DND-41 (cell line): ENCODE data around the gene LAMA2.

Source experiments
- ATAC-seq: fragments of 200-7000 bp; cut with Tn5 transposase; 3 replicates; pipeline ENCODE4 v1.9.1; 2021; ENCODE audit warnings: low read depth; ENCODE audit not compliant: insufficient read depth
- DNase-seq: peaks from one replicate; pipeline ENCODE4 v3.0.0-alpha.2; 2020
- H2AFZ ChIP-seq: 2 replicates; pipeline ENCODE4 v1.6.0; 2012; ENCODE audit warnings: low read depth, low read length
- H3K27ac ChIP-seq: 2 replicates; pipeline ENCODE4 v1.5.1; 2012; ENCODE audit warnings: low read length, inconsistent platforms
- H3K27me3 ChIP-seq: fragments of 200-600 bp; sonication (generic); 2 replicates; pipeline ENCODE4 v1.6.0; 2012; ENCODE audit warnings: low read length, mild to moderate bottlenecking, inconsistent platforms; ENCODE audit not compliant: insufficient read depth, poor library complexity
- H3K36me3 ChIP-seq: 2 replicates; pipeline ENCODE4 v1.5.1; 2012; ENCODE audit warnings: low read length, inconsistent platforms; ENCODE audit not compliant: insufficient read depth
- H3K4me1 ChIP-seq: 2 replicates; pipeline ENCODE4 v1.5.1; 2012; ENCODE audit warnings: mild to moderate bottlenecking, low read length; ENCODE audit not compliant: insufficient read depth
- H3K4me2 ChIP-seq: 2 replicates; pipeline ENCODE4 v1.6.0; 2012; ENCODE audit warnings: mild to moderate bottlenecking, moderate library complexity, low read length, inconsistent platforms; ENCODE audit not compliant: insufficient read depth
- H3K4me3 ChIP-seq, 2 experiments: fragments of 200-600 bp in 1 of 2; shearing (Covaris generic) in 1 of 2; 2 replicates each; pipeline ENCODE4 v1.5.1; 2012 to 2016; ENCODE audit warnings: inconsistent platforms in 2 of 2, low read length in 2 of 2, mild to moderate bottlenecking in 2 of 2, low read depth in 1 of 2, moderate library complexity in 1 of 2
- H3K79me2 ChIP-seq: 2 replicates; pipeline ENCODE4 v1.6.0; 2012; ENCODE audit warnings: low read length, inconsistent platforms; ENCODE audit not compliant: insufficient read depth
- H3K9ac ChIP-seq: 2 replicates; pipeline ENCODE4 v1.6.0; 2012; ENCODE audit warnings: low read depth, mild to moderate bottlenecking, inconsistent platforms, low read length, moderate library complexity
- H3K9me3 ChIP-seq: 2 replicates; pipeline ENCODE4 v1.5.1; 2012; ENCODE audit warnings: low read length, moderate library complexity, mild to moderate bottlenecking, inconsistent platforms; ENCODE audit not compliant: insufficient read depth, severe bottlenecking
- H4K20me1 ChIP-seq: 2 replicates; pipeline ENCODE4 v1.6.0; 2012; ENCODE audit warnings: low read length; ENCODE audit not compliant: insufficient read depth
- EZH2 ChIP-seq: IDR thresholded peaks from 3 replicates; pipeline ENCODE4 v1.6.1; 2012; ENCODE audit warnings: borderline replicate concordance, low read depth, mild to moderate bottlenecking, moderate library complexity, low read length, inconsistent platforms; ENCODE audit not compliant: severe bottlenecking
- TF ChIP-seq, protein P1 (sequence below): IDR thresholded peaks from 2 replicates; pipeline ENCODE4 v1.5.1; 2012; ENCODE audit warnings: borderline replicate concordance, low read length, moderate library complexity, mild to moderate bottlenecking; ENCODE audit not compliant: poor library complexity, severe bottlenecking; ENCODE audit errors: extremely low read depth

The LAMA2 gene

DNA sequence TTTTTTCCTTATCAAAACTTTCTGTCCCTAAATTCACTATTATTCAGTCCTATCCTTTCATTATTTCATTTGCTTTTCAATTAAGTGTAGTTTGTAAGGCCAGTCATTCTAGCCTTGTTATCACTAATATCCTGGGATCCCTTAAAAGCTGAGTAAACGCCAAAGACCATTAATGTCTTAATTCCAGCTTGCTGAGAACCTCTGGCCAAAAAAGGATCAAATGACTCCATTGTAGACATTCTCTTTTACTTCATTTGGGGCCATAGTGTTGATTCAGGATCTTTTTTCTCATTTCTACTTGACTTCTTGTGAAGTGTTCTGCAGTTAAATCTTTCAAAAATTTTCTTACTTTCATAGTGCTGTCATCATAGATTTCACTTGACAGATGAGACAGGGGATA is 379.7 kb downstream of the LAMA2 start:
- Histone ChIP-seq H4K20me1 (no peaks in the 10 kb centered on the region), H3K4me1 (no peaks in the 10 kb centered on the region), H2AFZ (no peak overlapping the region), H3K79me2 (no peaks in the 10 kb centered on the region), H3K4me2 (no peak overlapping the region), H3K4me3 (no peak overlapping the region), H3K36me3 (no peaks in the 10 kb centered on the region), H3K27ac (no peak overlapping the region), H3K9me3 (no peaks in the 10 kb centered on the region), H3K9ac (no peak overlapping the region), H3K27me3 (peaks cover 3% of the 10 kb centered on the region)
- ATAC-seq (no peak), DNase-seq (no peak)
- TF ChIP-seq, protein P1, sequence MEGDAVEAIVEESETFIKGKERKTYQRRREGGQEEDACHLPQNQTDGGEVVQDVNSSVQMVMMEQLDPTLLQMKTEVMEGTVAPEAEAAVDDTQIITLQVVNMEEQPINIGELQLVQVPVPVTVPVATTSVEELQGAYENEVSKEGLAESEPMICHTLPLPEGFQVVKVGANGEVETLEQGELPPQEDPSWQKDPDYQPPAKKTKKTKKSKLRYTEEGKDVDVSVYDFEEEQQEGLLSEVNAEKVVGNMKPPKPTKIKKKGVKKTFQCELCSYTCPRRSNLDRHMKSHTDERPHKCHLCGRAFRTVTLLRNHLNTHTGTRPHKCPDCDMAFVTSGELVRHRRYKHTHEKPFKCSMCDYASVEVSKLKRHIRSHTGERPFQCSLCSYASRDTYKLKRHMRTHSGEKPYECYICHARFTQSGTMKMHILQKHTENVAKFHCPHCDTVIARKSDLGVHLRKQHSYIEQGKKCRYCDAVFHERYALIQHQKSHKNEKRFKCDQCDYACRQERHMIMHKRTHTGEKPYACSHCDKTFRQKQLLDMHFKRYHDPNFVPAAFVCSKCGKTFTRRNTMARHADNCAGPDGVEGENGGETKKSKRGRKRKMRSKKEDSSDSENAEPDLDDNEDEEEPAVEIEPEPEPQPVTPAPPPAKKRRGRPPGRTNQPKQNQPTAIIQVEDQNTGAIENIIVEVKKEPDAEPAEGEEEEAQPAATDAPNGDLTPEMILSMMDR = no peak
- no peak for TF ChIP-seq EZH2

DNA sequence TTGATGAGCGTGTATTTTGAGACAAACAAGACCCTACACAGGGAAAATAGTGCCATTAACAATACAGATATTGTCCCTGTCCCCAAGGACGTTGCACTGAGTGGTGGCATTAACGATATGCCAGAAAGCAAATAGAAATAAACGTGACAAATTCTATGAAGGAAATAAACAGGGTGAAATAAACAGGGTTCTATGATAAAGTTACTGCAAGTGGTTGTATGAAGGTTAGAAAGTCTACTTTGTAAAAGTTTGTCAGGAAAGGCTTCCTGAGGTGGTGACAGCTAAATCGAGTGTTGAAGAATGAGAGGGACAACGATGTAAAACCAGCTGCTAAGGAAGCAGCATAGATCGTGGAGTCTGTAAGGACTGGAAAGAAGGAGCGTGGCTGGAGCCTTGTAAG is 380.2 kb downstream of the LAMA2 start:
- Histone ChIP-seq H3K9ac (no peak overlapping the region), H2AFZ (no peak overlapping the region), H3K4me2 (no peak overlapping the region), H4K20me1 (no peaks in the 10 kb centered on the region), H3K4me1 (no peaks in the 10 kb centered on the region), H3K36me3 (no peaks in the 10 kb centered on the region), H3K27me3 (peaks cover 3% of the 10 kb centered on the region), H3K79me2 (no peaks in the 10 kb centered on the region), H3K9me3 (no peaks in the 10 kb centered on the region), H3K27ac (no peak overlapping the region), H3K4me3 (no peak overlapping the region)
- no peak for DNase-seq
- ATAC-seq = no peak
- no peak for TF ChIP-seq EZH2
- TF ChIP-seq, protein P1 = no peak

DNA sequence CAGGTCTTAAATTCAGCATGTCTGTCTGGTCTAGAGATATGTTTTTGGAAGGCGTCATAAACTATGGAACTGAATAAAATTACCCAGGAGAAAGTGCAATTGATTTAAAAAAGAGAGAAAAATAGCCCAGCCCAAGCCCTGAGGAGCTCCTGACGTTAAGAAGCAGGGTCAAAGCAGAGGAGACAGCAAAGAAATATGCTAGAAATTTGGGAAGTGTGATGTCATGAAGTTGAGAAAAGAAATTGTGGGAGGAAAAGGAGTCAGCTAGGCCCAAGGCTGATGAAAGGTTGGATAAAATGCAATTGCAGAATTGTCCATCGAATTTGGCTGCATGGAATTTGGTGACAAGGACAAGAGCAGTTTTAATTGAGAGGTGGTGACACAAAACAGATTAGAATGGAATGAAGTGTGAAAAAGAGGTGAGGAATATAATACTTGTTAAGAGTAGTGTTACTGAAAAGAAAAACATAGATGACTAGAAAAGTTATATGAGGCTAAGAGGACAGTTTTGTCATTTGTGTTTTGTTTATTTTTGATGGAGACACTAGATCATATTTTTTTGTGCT is 381.6 kb downstream of the LAMA2 start:
- ATAC-seq = no peak
- Histone ChIP-seq H3K79me2 (no peaks in the 10 kb centered on the region), H2AFZ (no peak overlapping the region)

More for the DNA sequence above, 381.6 kb downstream of the LAMA2 start:
- no peak for TF ChIP-seq EZH2
- TF ChIP-seq, protein P1 = no peak
- Histone ChIP-seq H4K20me1 (no peaks in the 10 kb centered on the region), H3K4me1 (no peaks in the 10 kb centered on the region), H3K27ac (no peak overlapping the region), H3K27me3 (peaks cover 3% of the 10 kb centered on the region), H3K9me3 (no peaks in the 10 kb centered on the region), H3K4me2 (no peak overlapping the region), H3K9ac (no peak overlapping the region), H3K4me3 (no peak overlapping the region), H3K36me3 (no peaks in the 10 kb centered on the region)
- no peak for DNase-seq
